T-helper 9 cell (primary cell): ENCODE data around the gene CDKAL1.
"Not testable (repeated sequence)": the region's sequence is repeated elsewhere in the genome, so short reads cannot be mapped to it uniquely, and the experiment has no call there.

ENCODE experiments used
- DNase-seq: peaks from one replicate; pipeline ENCODE4 v3.0.0-alpha.2; 2020

CDKAL1 gene

GRCh38 chr6:21230536-21230935 lies 696.3 kb downstream of the CDKAL1 start:
- no peak for DNase-seq

- no peak for DNase-seq
Measured at GRCh38 chr6:21235162-21235561, 700.9 kb downstream of the CDKAL1 start.

GRCh38 chr6:21238208-21238607 lies 704.0 kb downstream of the CDKAL1 start:
- no peak for DNase-seq

GRCh38 chr6:21240709-21241108 lies 706.5 kb downstream of the CDKAL1 start:
- DNase-seq: no peak

- DNase-seq: no peak
Measured at GRCh38 chr6:21241231-21242130, 707.2 kb downstream of the CDKAL1 start.

GRCh38 chr6:21244897-21245470 lies 710.7 kb downstream of the CDKAL1 start:
- no peak for DNase-seq

- DNase-seq: no peak
Measured at GRCh38 chr6:21245488-21245887, 711.2 kb downstream of the CDKAL1 start.

- no peak for DNase-seq
Measured at GRCh38 chr6:21246075-21246474, 711.8 kb downstream of the CDKAL1 start.

GRCh38 chr6:21254460-21254859 lies 720.2 kb downstream of the CDKAL1 start:
- DNase-seq: not testable (repeated sequence)

- DNase-seq: no peak
Measured at GRCh38 chr6:21256197-21256596, 721.9 kb downstream of the CDKAL1 start.

GRCh38 chr6:21257125-21257524 lies 722.9 kb downstream of the CDKAL1 start:
- DNase-seq: no peak

- DNase-seq: no peak
Measured at GRCh38 chr6:21258665-21259064, 724.4 kb downstream of the CDKAL1 start.

GRCh38 chr6:21259660-21260059 lies 725.4 kb downstream of the CDKAL1 start:
- no peak for DNase-seq

- no peak for DNase-seq
Measured at GRCh38 chr6:21262504-21262903, 728.2 kb downstream of the CDKAL1 start.

- no peak for DNase-seq
Measured at GRCh38 chr6:21263531-21264287, 729.5 kb downstream of the CDKAL1 start.

- no peak for DNase-seq
Measured at GRCh38 chr6:21264288-21265033, 730.2 kb downstream of the CDKAL1 start.

- DNase-seq: no peak
Measured at GRCh38 chr6:21265034-21265729, 730.9 kb downstream of the CDKAL1 start.

GRCh38 chr6:21265730-21266044 lies 731.4 kb downstream of the CDKAL1 start:
- no peak for DNase-seq

GRCh38 chr6:21270636-21271201 lies 736.5 kb downstream of the CDKAL1 start:
- no peak for DNase-seq

GRCh38 chr6:21271428-21272155 lies 737.3 kb downstream of the CDKAL1 start:
- DNase-seq: no peak

GRCh38 chr6:21273451-21273850 lies 739.2 kb downstream of the CDKAL1 start:
- DNase-seq: no peak
